Measurements from ENCODE around the gene UNCX. TPM values are rescaled to one million over a fixed set of nuclear protein-coding genes. Genes with fewer than 3 reads are reported as not detected.
"Not testable (repeated sequence)": the region's sequence is repeated elsewhere in the genome, so short reads cannot be mapped to it uniquely, and the experiment has no call there.

Gene UNCX
- total and polyA plus RNA-seq, 9 donors: not detected

DNA sequence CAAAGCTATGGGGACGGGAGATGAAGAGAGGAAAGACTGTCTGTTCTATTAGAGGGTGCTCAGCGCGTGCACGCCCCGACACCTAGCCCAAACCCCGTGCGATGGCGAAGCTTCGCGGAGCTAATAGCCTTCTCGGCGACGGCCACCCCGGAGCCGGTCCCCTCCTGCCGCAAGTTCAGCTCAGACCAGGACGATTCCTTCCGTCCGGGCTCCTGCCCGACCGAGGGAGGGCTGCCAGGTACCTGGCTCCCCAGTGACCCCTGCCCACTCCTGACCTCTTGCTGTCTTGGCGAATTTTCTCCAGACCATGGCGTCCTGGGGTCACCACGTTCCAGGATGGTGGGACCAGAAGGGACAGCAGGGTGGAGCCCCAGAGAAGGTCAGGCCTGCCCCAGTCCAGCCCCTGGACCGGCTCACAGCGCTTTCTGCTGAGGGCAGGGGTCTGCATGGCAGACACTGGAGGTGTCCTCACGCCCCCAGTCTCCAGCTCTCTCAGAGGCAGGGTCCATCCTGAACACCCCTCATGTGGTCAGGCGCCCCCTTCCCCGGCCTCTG, 36.7 kb downstream of the UNCX start:
- Histone ChIP-seq H3K27ac (ENCODE audit: low read length) (no peak overlapping the region), H3K36me3 (ENCODE audit: control insufficient read depth, insufficient read depth, low read length) (no peaks in the 10 kb centered on the region), H3K4me3 (ENCODE audit: low read length) (no peak overlapping the region), H3K9me3 (replicated peaks; ENCODE audit: control insufficient read depth, low read depth, low read length) (no peaks in the 10 kb centered on the region), H3K4me1 (ENCODE audit: control insufficient read depth, insufficient read depth, low read length) (no peaks in the 10 kb centered on the region), H3K27me3 (ENCODE audit: control insufficient read depth, insufficient read depth, low read length) (peaks cover 60% of the 10 kb centered on the region)
- DNase-seq: no peak
- 50% methylated on average over 29 of the region's 29 CpGs for WGBS (ENCODE audit: insufficient coverage)

DNA sequence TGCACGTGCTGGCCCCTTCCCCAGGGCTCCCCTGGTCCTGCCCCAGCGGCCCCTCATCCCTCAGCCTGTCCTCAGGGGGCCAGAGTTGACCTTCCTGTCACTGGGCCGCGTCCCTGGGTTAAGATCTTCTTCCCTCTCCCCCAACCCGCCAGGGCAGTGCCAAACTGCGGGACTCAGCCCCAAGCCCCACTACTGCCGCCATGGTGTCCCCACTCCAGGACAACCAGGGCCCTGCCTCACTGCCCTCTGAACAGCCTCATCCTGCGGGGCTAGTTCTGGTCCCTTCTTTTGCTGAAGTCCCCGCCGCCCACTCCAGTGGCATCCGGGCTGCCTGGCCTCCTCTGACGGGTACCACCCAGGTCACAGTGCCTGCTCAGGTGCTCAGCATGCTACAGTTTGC, 37.5 kb downstream of the UNCX start:
- Histone ChIP-seq H3K9me3 (replicated peaks; ENCODE audit: control insufficient read depth, low read depth, low read length) (no peaks in the 10 kb centered on the region), H3K27ac (ENCODE audit: low read length) (no peak overlapping the region), H3K27me3 (ENCODE audit: control insufficient read depth, insufficient read depth, low read length) (peaks cover 60% of the 10 kb centered on the region), H3K36me3 (ENCODE audit: control insufficient read depth, insufficient read depth, low read length) (no peaks in the 10 kb centered on the region), H3K4me3 (ENCODE audit: low read length) (no peak overlapping the region), H3K4me1 (ENCODE audit: control insufficient read depth, insufficient read depth, low read length) (no peaks in the 10 kb centered on the region)
- WGBS (ENCODE audit: insufficient coverage): 70% methylated on average over 12 of the region's 12 CpGs
- no peak for DNase-seq

DNA sequence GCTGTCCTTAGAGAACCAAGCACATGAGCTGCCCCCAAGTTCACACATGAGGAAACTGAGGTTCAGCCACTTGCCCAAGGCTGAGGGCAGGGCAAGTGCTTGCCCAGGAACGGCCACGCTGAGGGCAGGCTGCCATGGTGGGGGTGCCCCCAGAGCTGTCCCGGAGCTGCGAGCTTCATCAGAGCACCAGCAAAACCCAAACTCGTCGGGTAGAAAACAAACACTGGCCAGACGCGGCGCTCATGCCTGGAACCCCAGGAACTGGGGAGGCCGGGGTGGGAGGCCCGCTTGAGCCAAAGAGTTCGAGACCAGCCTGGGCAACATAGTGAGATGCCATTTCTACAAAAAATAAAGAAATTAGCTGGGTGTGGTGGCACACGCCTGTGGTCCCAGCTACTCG, 38.4 kb downstream of the UNCX start:
- no peaks in the 10 kb centered on the region for H3K9me3 ChIP-seq (replicated peaks; ENCODE audit: control insufficient read depth, low read depth, low read length)
- H3K4me1 ChIP-seq (ENCODE audit: control insufficient read depth, insufficient read depth, low read length): no peaks in the 10 kb centered on the region
- WGBS (ENCODE audit: insufficient coverage): 91% methylated on average over 12 of the region's 14 CpGs
- DNase-seq: no peak
- H3K4me3 ChIP-seq (ENCODE audit: low read length): no peak overlapping the region
- H3K36me3 ChIP-seq (ENCODE audit: control insufficient read depth, insufficient read depth, low read length): no peaks in the 10 kb centered on the region
- H3K27ac ChIP-seq (ENCODE audit: low read length): no peak overlapping the region
- H3K27me3 ChIP-seq (ENCODE audit: control insufficient read depth, insufficient read depth, low read length): peaks cover 67% of the 10 kb centered on the region

DNA sequence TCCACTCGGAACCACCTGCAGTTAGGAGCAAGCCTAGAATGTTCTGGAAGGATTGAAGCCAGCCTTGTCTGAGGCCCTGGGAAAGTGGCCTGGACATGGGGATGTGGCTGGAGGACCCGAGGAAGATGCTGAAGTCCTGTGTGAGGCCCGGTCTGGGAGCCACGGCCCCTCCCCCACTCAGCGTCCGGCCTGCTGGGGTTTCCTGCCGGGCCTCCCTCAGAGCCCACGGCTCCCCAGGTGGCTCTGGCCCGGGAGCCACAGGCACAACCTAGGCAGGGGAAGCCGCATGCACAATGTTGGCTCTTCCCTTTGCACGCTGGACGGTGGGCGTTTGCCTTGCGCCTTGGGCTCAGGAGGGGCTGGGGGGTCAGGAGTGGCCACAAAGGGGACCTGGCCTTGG, 39.0 kb downstream of the UNCX start:
- Histone ChIP-seq H3K27me3 (ENCODE audit: control insufficient read depth, insufficient read depth, low read length) (peaks cover 68% of the 10 kb centered on the region), H3K4me3 (ENCODE audit: low read length) (no peak overlapping the region), H3K27ac (ENCODE audit: low read length) (no peak overlapping the region), H3K9me3 (replicated peaks; ENCODE audit: control insufficient read depth, low read depth, low read length) (no peaks in the 10 kb centered on the region), H3K4me1 (ENCODE audit: control insufficient read depth, insufficient read depth, low read length) (no peaks in the 10 kb centered on the region), H3K36me3 (ENCODE audit: control insufficient read depth, insufficient read depth, low read length) (no peaks in the 10 kb centered on the region)
- DNase-seq: no peak
- 77% methylated on average over 10 of the region's 14 CpGs for WGBS (ENCODE audit: insufficient coverage)

DNA sequence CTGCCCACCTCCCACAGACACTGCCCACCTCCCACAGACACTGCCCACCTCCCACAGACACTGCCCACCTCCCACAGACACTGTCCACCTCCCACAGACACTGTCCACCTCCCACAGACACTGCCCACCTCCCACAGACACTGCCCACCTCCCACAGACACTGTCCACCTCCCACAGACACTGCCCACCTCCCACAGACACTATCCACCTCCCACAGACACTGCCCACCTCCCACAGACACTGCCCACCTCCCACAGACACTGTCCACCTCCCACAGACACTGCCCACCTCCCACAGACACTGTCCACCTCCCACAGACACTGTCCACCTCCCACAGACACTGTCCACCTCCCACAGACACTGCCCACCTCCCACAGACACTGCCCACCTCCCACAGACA, 39.5 kb downstream of the UNCX start:
- H3K27ac ChIP-seq (ENCODE audit: low read length); H3K4me3 ChIP-seq (ENCODE audit: low read length); H3K36me3 ChIP-seq (ENCODE audit: control insufficient read depth, insufficient read depth, low read length); H3K9me3 ChIP-seq (replicated peaks; ENCODE audit: control insufficient read depth, low read depth, low read length); H3K4me1 ChIP-seq (ENCODE audit: control insufficient read depth, insufficient read depth, low read length); DNase-seq: not testable (repeated sequence)
- H3K27me3 ChIP-seq (ENCODE audit: control insufficient read depth, insufficient read depth, low read length): peaks cover 64% of the 10 kb centered on the region

DNA sequence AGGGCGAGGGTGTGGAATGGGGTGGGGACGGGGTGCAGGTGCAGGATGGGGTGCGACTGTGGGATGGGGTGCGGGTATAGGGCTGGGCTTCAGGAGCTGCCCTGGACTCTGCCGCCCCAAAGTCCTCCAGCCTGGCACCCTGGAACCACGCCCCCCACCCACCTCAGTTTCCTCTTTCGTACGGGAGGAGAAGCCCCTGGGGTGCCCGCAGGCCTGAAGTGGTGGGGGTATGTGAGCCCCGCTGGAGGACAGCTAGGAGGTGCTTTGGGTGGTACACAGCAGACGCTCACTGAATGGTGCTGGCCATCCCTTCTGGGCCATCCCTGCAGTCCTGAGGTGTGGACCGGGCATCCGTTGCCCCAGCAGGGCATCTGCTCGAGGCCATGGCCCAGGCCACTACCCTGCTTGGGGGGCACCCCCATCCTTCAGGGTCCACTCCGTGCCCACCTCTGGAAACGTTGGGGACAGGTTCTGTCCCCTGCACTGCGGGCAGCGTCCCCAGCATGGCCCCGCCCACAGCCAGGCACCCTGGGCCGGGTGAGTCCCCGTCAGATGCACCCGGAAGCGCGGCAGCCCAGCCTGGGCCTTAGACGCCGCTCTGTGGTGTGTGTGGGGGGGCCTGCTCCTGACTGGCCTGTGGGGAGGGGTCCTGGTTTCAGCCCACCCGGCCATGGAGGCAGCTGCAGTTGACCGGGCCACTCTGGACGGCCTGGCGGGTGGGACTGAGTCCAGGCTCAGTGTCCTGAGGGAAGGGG, 41.6 kb downstream of the UNCX start:
- H3K36me3 ChIP-seq (ENCODE audit: control insufficient read depth, insufficient read depth, low read length): no peaks in the 10 kb centered on the region
- H3K4me3 ChIP-seq (ENCODE audit: low read length): no peak overlapping the region
- H3K27me3 ChIP-seq (ENCODE audit: control insufficient read depth, insufficient read depth, low read length): peaks cover 53% of the 10 kb centered on the region
- 71% methylated on average over 20 of the region's 30 CpGs for WGBS (ENCODE audit: insufficient coverage)
- no peaks in the 10 kb centered on the region for H3K9me3 ChIP-seq (replicated peaks; ENCODE audit: control insufficient read depth, low read depth, low read length)
- H3K27ac ChIP-seq (ENCODE audit: low read length): no peak overlapping the region
- no peak for DNase-seq
- no peaks in the 10 kb centered on the region for H3K4me1 ChIP-seq (ENCODE audit: control insufficient read depth, insufficient read depth, low read length)

DNA sequence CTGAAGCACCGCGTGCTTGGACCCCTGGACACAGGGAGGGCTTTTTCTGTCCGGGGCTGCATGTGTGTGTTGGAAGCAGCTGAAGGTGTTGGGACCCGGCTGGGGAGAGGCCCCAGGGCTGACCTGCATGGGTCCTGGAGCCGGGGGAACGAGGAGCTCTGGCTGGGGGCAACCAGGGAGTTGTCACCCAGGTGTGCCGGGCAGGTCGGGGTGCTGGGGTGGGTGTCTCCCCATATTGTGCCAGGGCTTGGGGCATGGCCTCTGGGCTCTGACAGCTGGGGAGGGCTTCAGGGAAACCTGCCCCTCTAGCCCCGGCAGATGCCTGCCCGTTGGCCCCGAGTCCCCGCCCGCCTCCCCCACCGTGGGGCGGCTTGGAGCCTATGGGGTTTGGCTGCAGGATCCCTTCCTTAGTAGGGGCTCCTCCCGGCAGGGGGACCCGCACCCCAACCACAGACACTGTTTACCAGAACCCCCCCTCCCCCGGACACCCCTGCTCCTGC, 42.3 kb downstream of the UNCX start:
- H3K27me3 ChIP-seq (ENCODE audit: control insufficient read depth, insufficient read depth, low read length): peaks cover 46% of the 10 kb centered on the region
- H3K4me3 ChIP-seq (ENCODE audit: low read length): no peak overlapping the region
- no peaks in the 10 kb centered on the region for H3K9me3 ChIP-seq (replicated peaks; ENCODE audit: control insufficient read depth, low read depth, low read length)
- H3K27ac ChIP-seq (ENCODE audit: low read length): no peak overlapping the region
- no peak for DNase-seq
- whole genome bisulfite sequencing (ENCODE audit: insufficient coverage): 68% methylated on average over 10 of the region's 18 CpGs
- H3K36me3 ChIP-seq (ENCODE audit: control insufficient read depth, insufficient read depth, low read length): no peaks in the 10 kb centered on the region
- no peaks in the 10 kb centered on the region for H3K4me1 ChIP-seq (ENCODE audit: control insufficient read depth, insufficient read depth, low read length)

DNA sequence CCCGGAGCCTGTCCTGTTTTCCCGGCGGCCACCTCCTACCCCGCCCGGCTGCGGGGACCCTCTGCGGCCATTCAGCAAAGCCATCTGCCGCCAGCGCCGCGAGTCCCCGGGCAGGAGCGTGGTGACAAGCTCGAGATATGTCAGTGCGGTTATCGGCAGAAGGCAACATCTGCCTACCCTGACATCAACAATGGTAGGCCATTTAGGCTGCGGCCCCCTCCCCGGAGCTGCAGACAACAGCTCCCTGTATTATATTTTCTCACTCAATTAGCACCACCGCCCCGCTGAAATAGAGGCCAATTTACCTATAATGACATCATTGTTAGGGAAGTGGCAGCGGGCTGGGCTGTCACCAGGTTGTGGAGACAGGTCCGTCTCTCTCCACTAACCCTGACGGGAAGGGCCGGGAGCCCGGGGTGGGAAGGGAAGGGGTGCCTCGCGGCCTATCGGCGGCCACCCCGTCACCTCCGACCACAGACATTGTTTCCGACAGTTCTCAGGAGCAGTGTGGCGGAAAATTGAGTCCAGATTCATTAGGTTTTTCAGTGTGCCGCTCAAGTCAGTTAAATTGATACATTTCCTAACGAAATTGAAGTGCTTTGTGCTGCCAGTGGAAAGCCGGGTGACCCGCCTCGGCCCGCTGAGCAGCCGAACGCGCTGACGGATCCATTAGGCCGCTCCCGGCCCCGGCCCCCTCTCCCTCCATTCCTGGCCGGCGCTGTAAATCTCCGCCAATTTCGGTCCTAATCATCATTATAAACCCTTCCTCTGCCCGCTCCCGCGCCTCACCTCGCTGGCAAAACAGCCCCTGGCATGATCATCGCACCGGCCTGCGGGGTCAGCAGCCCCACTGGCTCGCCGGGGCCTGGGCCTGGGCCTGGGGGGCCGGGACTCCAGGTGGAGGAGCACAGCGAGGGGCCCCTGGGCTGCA, 43.0 kb downstream of the UNCX start:
- H3K27me3 ChIP-seq (ENCODE audit: control insufficient read depth, insufficient read depth, low read length): peaks cover 39% of the 10 kb centered on the region
- H3K4me3 ChIP-seq (ENCODE audit: low read length): no peak overlapping the region
- no peaks in the 10 kb centered on the region for H3K9me3 ChIP-seq (replicated peaks; ENCODE audit: control insufficient read depth, low read depth, low read length)
- WGBS (ENCODE audit: insufficient coverage): 60% methylated on average over 56 of the region's 61 CpGs
- H3K36me3 ChIP-seq (ENCODE audit: control insufficient read depth, insufficient read depth, low read length): no peaks in the 10 kb centered on the region
- H3K27ac ChIP-seq (ENCODE audit: low read length): no peak overlapping the region
- H3K4me1 ChIP-seq (ENCODE audit: control insufficient read depth, insufficient read depth, low read length): no peaks in the 10 kb centered on the region
- DNase-seq: no peak

DNA sequence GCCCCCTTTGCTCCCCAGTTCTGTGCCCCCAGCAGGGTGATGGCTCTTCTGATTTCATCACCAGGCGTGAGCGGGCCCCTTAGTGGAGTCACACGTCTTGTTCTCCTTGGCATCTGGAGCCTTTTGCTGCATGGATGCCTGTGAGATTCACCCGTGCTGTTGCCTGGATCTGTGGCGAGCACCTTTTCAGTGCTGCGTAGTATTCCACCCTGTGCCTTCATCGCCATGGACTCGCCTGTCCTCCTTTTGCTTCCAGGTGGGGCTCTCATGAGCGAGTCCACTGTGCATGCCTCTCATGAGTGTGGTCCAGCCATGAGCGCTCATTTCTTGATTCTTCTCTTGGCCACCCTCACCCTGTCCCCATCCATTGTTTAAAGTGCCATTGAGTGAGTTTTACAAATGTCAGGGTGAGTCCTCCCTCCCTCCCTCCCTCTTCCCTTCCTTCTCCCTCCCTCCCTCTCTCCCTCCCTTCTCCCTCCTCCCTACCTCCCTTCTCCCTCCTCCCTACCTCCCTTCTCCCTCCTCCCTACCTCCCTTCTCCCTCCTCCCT, 44.0 kb downstream of the UNCX start:
- no peak for DNase-seq
- Histone ChIP-seq H3K4me1 (ENCODE audit: control insufficient read depth, insufficient read depth, low read length) (no peaks in the 10 kb centered on the region), H3K36me3 (ENCODE audit: control insufficient read depth, insufficient read depth, low read length) (no peaks in the 10 kb centered on the region), H3K9me3 (replicated peaks; ENCODE audit: control insufficient read depth, low read depth, low read length) (no peaks in the 10 kb centered on the region), H3K27ac (ENCODE audit: low read length) (no peak overlapping the region), H3K4me3 (ENCODE audit: low read length) (no peak overlapping the region), H3K27me3 (ENCODE audit: control insufficient read depth, insufficient read depth, low read length) (peaks cover 36% of the 10 kb centered on the region)
- WGBS (ENCODE audit: insufficient coverage): 94% methylated on average over 10 of the region's 10 CpGs

DNA sequence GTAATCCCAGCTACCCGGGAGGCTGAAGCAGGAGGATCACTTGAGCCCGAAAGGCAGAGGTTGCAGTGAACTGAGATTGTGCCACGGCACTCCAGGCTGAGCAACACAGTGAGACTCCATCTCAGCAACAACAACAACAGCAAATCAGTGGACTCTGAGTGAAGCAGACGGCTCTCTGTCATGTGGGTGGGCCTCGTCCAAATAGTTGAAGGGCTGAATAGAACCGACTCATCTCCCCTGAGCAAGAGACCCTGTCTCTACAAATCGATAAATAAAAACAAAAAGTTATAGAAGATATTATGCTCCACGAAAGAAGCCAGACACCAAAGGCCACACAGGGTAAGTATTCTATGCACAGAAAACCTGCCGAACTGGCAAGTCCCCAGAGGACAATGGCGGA, 45.9 kb downstream of the UNCX start:
- no peak for DNase-seq
- WGBS (ENCODE audit: insufficient coverage): 92% methylated on average over 6 of the region's 10 CpGs
- H3K27ac ChIP-seq (ENCODE audit: low read length): no peak overlapping the region
- H3K9me3 ChIP-seq (replicated peaks; ENCODE audit: control insufficient read depth, low read depth, low read length): no peaks in the 10 kb centered on the region
- no peak overlapping the region for H3K4me3 ChIP-seq (ENCODE audit: low read length)
- peaks cover 38% of the 10 kb centered on the region for H3K27me3 ChIP-seq (ENCODE audit: control insufficient read depth, insufficient read depth, low read length)
- no peaks in the 10 kb centered on the region for H3K36me3 ChIP-seq (ENCODE audit: control insufficient read depth, insufficient read depth, low read length)
- no peaks in the 10 kb centered on the region for H3K4me1 ChIP-seq (ENCODE audit: control insufficient read depth, insufficient read depth, low read length)

All from muscle of leg (tissue), 11 donors.